HG02623 (cell line): Measurements from ENCODE around the gene OR2H1.
"Not testable (repeated sequence)": the region's sequence is repeated elsewhere in the genome, so short reads cannot be mapped to it uniquely, and the experiment has no call there.

Experiments
- ATAC-seq: cut with Tn5 transposase; IDR thresholded peaks from one replicate; pipeline ENCODE4 v1.9.1; 2021; ENCODE audit warnings: moderate library complexity; ENCODE audit not compliant: unreplicated experiment

Gene OR2H1

DNA sequence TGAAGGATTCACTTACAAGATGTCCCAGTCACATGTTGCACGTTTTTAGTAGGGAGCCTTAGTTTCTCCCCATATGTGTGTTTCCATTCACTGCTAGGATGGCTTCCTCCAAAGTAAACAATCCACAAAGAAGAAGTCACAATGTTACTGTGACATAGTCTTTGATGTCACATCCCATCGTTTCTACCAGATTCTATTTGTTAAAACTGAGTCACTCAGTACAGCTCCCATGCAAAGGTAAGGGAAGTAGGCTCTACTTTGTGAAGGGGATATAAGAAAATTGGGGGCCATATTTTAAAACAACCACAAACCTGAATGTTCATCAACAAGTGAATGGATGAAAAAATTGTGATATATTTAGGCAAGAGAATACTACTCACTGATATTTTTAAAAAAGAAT, at the start of gene OR2H1, which contains the start of gene OR11A1:
Gene OR2H1, plus strand, starts transcription at position 185 of the 400 bp plus-strand sequence. CDS start 4,615 bp downstream, outside the sequence.
Gene OR11A1, minus strand, starts transcription at position 101 of the 400 bp plus-strand sequence. CDS start 29,430 bp downstream, outside the sequence.
- ATAC-seq = no peak

DNA sequence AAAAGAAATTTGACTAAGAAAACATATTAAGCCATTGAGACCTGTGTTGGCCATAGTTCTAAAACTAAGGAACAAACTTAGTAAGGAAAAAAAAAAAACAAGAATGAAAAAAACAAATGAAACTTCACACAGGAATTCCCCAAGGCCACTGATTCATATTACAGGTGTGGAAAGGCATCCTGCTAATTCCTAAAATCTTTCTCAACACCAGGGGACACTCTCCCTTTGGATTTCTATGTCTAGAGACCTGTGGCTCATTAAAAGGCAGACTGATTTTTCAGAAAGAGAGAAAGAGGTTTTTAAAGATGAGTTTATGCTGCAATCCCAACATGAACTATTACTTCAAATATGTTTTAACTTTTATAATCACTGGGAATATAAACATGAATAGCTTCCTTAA, 42.4 kb upstream of the OR2H1 start, which contains the start of gene OR12D1:
Gene OR12D1, plus strand, starts transcription at position 341 of the 400 bp plus-strand sequence.
- ATAC-seq = no peak

DNA sequence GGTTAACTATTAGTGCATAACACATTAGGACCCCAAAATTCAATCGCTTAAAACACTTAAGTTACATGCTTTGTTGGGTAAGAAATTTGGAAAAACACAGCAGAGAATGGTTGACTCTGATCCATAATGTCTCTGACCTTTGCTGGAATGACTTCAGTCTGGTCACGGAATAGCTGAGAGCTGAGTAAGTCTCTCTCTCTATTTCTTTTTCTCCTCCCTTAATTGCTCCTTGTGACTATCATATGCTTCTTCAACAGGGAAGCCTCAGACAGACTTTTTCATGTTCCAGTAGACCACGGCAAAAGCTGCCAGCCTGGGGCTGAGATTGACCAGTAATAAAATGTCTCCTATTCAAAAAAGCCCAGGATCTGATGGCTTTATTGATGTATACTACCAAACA, 37.4 kb upstream of the OR2H1 start:
- ATAC-seq = no peak

DNA sequence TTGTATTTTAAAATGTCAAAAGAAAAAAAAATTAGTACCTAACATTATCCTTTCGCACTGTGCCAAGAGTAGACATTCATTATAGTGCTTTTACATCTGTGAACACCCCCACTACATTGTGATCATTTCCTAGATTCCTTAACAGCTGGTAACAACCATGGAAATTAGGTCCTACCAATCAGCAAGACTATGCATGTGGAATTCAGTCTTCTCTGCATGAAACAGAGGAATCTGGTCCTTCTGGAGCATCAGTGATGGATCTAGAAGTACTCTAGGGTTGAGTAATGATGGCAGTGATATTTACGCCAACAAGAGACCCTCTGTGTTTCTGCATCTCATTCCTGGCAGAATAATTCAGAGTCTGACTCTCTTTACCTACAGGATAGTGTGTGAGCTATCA, 32.8 kb upstream of the OR2H1 start:
- ATAC-seq = no peak

DNA sequence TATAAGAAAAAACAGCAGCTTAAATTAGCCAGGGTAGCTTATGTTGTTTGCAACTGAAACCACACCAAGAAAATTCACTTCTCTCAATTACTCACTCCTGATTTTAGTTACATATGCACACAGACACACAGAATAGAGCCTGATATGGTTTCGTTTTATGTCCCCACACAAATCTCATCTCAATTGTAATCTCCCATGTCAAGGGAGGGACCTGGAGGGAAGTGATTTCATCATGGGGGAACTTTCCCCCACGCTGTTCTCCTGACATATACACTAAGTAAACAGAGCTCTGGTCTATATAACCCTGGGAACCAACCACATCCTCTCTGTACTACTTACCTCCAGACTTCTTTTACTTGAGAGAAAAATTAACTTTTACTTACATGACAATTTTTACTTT, 32.4 kb upstream of the OR2H1 start:
- no peak for ATAC-seq

DNA sequence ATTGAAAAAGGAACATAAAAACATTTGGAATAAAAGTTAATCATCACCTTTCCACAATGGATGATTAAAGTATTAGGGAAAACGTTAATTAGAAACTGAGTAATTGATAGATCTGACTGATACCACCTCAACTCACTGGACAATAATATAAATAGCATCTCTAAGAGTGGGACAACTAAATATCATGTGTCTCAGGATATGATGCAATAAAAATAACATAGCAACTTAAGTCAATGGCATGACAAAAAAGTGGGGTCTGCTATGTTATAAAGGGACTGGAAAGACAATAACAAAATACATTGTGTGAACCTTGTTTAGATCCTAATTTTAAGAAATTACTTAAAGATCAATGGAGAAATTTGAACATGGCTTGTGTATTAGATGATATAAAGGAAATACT, 31.9 kb upstream of the OR2H1 start:
- no peak for ATAC-seq

DNA sequence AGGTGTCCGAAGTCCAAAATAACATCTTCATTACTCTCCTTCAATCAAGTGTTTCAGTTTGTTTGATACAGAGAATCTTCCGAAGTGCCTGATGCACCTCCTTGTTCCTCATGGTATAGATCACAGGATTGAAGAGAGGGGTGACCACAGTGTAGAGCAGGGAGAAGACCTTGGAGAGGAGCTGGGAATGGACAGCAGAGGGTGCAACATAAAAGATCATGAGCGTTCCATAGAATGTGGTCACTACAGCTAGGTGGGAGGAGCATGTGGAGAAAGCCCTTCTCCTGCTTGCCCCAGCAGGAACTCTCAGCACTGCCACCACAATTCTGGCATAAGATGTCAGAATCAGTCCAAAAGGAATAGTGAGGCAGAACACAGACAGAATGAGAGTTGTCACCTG, 30.3 kb upstream of the OR2H1 start:
- no peak for ATAC-seq

DNA sequence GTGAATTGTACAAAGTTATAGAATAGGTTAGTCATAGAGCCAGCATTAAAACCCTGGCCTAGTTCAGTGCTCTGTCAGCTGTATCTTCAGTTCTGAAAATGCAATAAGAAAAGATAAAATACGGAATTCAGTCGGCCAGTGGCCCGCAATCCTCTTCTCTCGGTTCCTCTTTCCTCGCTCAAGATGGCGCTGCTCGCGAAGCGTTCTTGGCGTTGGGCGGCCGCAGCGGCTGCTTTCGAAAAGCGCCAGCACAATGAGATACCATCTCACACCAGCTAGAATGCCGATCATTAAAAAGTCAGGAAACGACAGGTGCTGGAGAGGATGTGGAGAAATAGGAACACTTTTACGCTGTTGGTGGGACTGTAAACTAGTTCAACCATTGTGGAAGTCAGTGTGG, 20.2 kb upstream of the OR2H1 start:
- ATAC-seq = not testable (repeated sequence)

DNA sequence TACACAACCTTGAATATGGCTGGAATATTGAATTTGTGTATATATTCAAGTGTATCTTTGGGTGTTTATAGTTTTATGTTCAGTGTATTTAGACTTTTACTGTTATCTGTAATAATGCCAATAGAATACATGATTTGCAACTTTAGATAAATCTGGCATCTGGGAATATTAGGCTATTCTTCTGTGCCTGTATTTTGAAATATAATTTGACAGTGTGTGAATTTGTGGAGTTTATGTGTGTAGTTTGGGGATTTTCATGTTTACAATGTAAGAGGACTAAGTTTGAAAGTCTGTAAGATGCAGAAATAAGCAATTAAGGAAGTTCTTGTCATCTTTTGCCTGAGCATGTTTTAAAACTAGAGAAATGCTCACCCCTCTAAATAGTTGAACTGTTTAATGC, 17.9 kb upstream of the OR2H1 start, which contains the start of gene OR10C1:
Gene OR10C1, plus strand, starts transcription at position 301 of the 400 bp plus-strand sequence. CDS start 710 bp downstream, outside the sequence.
- no peak for ATAC-seq

DNA sequence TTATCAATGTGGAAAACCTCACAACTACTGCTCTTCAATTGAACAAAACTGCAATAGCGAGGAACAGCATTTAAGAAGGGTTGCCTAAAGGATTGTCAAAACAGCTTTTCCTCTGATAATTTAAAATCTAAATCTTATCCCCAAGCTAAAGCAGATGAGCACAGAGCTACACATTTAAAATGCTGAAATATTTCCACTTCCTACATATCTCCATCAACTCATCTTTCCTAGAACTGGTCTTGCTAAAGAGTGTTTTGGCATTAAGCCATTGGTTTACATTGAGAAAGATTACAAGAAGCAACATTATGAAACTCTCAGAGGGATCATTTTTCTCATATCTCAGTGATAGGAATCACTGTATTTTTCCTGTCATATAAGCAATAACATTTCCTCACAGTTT, 14.2 kb upstream of the OR2H1 start:
- no peak for ATAC-seq

DNA sequence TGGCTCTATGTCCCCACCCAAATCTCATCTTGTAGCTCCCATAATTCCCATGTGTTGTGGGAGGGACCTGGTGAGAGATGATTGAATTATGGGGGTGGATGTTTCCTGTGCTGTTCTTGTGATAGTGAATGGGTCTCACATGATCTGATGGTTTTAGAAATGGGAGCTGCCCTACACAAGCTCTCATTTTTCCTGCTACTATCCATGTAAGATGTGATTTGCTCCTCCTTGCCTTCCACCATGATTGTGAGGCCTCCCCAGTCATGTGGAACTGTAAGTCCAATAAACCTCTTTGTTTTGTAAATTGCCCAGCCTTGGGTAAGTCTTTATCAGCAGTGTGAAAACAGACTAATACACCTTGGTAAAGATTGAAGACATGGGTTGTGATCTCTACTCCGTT, 12.9 kb upstream of the OR2H1 start:
- ATAC-seq = not testable (repeated sequence)

DNA sequence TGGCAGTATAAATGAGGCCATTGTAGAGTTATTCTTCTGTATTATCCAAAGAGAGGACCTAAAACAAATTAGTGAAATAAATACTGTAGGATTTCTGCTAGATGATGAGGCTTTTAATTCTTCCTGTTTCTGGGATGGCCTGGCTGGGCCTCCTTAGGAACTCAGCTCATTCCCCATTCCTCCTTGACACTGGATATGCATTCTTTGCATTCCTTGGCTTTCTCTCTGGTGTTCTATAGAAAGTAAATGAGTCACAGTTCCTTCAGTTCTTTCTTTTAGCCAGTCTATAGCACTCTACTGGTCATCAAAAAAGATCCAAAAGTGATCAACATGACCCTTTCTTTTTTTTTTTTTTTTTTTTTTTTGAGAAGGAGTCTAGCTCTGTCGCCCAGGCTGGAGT, 9.3 kb upstream of the OR2H1 start:
- ATAC-seq = no peak

DNA sequence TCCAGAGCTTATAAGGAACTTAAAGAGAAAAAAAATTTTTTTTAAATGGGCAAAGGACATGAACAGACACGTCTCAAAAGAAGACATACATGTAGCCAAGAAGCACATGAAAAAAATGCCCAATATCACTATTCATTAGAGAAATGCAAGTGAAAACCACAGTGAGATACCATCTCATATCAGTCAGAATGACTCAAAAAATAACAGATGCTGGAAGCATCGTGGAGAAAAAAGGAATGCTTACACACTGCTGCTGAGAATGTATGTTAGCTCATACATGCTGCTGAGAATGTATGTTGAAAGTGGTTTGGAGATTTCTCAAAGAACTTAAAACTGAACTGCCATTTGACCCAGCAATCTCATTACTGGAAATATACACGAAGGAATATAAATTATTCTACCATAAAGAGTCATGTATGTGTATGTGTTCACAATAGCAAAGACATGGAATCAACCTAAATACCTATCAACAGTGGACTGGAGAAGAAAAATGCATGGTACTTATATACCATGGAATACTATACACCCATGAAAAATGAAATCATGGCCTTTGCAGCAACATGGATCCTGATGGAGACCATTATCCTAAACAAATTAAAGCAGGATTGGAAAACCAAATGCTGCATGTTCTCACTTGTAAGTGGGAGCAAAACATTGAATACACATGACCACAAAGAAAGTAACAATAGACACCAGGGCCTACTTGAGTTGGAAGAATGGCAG, 5.3 kb upstream of the OR2H1 start:
- ATAC-seq = no peak

DNA sequence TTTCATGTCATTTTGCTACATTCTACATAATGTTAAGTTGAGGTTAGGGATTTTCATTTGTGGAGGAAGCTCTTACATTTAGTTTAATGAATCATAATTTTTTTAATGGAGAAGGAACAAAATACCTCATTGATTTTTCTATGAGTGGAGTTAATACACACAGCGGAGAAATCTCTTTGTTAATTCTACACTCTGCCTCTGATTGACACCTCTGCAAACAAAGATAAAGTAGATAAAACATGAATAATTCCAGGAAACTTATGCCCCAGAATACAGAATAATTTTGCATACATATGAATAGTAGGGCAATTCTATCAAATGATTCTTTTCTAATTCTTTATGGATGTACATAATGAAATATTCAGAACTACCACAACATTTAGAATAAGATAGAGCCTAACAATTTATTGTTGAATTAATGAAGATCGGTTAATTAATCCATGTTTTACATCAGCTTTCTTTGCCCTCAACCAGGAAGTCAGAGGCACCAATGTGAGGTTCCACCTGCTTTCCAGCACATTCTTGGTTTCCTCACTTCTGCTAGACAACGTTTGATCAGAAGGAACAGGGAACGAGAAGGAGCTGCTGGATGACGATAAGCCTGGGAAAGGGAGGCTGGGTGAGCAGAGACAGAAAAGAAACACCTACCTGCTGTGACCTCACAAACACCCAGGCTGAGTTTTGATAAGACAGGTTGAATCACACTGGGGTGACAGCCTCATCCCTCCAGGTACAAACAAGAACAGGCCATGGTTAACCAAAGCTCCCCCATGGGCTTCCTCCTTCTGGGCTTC, 4.3 kb downstream of the OR2H1 start:
- ATAC-seq = no peak

DNA sequence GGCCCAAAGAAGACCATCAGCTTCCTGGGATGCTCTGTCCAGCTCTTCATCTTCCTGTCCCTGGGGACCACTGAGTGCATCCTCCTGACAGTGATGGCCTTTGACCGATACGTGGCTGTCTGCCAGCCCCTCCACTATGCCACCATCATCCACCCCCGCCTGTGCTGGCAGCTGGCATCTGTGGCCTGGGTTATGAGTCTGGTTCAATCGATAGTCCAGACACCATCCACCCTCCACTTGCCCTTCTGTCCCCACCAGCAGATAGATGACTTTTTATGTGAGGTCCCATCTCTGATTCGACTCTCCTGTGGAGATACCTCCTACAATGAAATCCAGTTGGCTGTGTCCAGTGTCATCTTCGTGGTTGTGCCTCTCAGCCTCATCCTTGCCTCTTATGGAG, 5.1 kb downstream of the OR2H1 start:
- ATAC-seq = no peak

DNA sequence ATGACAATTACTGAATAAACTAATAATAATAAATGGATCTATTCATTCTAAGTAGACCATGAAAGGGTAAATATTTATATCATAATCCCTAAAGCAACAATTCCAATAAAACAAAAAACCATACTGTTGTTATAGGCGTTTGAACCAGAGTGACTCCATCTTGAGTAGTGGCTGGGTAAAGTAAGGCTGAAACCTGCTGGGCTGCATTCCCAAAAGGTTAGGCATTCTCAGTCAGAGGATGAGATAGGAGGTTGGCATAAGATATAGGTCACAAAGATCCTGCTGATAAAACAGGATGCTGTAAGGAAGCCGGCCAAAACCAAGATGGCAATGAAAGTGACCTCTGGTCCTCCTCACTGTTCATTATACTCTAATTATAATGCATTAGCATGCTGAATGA, 8.3 kb downstream of the OR2H1 start:
- ATAC-seq = no peak

DNA sequence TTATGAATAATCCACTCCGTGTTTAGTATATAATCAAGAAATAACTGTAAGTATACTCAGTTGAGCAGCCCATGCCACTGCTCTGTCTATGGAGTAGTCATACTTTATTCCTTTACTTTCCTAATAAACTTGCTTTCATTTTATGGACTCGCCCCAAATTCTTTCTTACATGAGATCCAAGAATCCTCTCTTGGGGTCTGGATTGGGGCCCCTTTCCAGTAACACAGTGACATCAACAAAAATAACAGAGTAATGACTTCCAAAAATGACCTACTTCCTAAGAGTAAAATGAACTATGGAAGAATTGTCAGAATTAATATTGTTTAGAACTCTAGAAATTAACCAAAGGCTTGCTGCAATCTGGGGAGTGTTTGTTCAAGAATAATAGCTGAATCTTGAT, 8.8 kb downstream of the OR2H1 start:
- ATAC-seq = no peak

DNA sequence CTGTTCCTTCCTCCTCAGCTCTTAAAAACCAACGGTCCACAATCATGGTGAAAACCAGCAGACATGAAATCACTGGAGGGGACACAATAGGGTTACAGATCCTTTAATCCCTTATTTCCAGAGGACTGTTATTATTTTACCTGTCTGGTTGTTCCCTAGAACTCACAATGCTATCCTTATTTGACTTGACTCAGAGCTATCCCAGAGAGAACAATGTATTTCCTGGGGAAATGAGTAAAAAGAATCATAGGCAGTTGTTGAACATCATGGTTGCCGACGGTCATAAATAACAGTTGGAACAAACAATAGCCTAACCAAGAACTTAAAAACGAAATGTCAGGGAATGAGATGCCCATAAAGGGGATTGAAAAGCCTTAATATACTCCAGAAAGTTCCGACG, 9.3 kb downstream of the OR2H1 start:
- no peak for ATAC-seq

DNA sequence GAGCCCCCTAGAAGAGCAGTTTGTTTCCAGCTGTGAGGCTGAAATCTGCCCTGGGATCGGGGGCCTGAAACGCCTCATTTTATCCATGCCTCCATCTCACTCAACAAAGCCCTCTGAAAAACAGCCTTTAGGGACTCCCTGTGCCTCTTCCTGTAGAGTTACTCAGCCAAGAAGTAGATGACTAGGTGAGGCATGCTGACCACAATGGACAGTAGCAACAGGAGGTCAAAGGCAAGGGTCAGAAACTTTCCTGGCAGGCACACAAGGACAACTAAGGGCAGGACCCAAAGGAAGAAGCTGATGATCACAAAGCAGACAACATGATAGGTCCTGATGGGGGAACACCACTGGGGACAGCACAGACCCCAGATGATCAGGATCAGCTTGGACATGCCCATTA, 18.0 kb downstream of the OR2H1 start:
- ATAC-seq = no peak

DNA sequence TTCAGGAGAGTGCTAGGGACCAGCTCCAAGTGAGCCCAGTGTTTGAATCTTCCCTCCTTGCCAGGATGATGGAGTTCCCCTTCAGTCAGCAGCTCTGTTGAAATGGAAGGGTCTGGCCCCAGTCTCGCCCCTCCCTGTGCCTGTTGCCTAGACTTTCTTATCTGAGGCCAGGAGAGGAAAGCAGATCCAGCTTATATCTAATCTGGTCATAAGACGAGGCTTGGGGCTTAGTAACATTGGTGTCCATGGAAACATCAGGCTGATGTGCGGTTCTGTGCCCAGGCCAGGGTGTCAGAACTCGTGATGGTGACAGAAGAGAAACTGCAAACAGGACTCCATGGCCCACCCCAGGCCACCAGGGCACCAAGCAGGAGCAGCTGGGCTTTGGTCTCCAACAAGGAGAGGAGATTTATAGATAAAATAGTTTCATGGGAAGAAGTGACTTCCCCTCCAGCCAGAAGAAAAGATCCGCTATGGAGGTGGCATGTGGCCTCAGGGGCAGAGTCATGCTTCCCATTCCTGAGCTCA, 21.0 kb downstream of the OR2H1 start:
- ATAC-seq = no peak

DNA sequence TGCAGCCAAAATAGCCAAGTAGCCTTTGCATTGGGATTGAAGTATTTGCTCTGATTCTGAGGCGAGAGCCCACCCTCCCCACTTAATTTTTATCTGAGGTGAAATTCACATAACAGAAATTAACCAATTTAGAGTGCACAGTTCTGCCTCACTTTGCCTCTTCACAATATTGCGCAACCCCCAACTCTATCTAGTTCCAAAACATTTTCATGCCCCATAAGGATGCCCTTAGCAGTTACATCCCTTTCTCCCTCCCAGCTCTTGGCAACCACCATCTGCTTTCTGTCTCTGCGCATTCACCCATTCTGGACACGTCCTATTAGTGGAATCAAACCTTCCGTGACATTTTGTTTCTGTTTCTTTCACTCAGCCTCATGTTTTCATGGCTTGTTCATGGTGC, 21.8 kb downstream of the OR2H1 start:
- no peak for ATAC-seq

DNA sequence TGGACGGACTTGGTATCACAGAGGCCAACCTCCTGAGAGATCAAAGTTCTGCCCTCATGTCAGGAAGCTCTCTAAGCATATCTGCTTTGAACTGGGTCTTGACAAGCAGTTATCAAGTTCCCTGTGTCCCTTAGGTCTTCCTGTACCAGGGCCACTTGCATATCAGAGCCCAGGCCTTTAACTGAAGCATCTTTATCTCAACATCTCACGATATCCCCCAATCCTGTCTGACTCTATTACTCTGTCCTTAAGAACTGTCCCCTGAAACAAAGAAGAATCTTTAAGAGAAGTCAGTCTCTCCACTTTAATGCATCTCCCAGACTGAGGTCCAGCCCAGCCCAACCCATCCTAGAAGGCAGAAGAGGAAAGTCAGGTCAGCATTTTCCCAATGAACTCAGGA, 22.6 kb downstream of the OR2H1 start:
- ATAC-seq = no peak
